ENCODE results near the gene PSME3IP1.

GRCh38 chr16:57196286-57196685 lies 10.4 kb upstream of the PSME3IP1 start:
- no peak for TF ChIP-seq CTCF (conservative IDR thresholded peaks at IDR 0.05; ENCODE audit: low read length)
- TF ChIP-seq EZH2phosphoT487 (IDR thresholded peaks at IDR 0.05; ENCODE audit: borderline replicate concordance) = no peak
